ENCODE results near the gene C5AR2.
"Not testable (repeated sequence)": the region's sequence is repeated elsewhere in the genome, so short reads cannot be mapped to it uniquely, and the experiment has no call there.

The C5AR2 gene

GRCh38 chr19:47296036-47296435, 35.9 kb upstream of the C5AR2 start:
- Histone ChIP-seq H3K27me3 (ENCODE audit: control insufficient read depth, low read length) (no peaks in the 10 kb centered on the region), H3K4me3 (ENCODE audit: low read length) (no peak overlapping the region), H3K79me2 (ENCODE audit: control insufficient read depth, low read length) (no peaks in the 10 kb centered on the region), H3K9me3 (ENCODE audit: control insufficient read depth, insufficient read depth, low read length) (no peaks in the 10 kb centered on the region), H3K4me2 (ENCODE audit: low read length) (peak overlapping the region; percentile 51), H3K27ac (ENCODE audit: low read depth, low read length) (0 out of 2 replicates have a peak overlapping the region, but pooled peaks have one; percentile 28), H3K9me2 (replicated peaks; ENCODE audit: control insufficient read depth, low read length) (no peaks in the 10 kb centered on the region), H4K20me1 (ENCODE audit: control insufficient read depth, insufficient read depth, low read depth, low read length) (no peaks in the 10 kb centered on the region), H3F3A (ENCODE audit: control insufficient read depth, insufficient read depth) (peaks cover 12% of the 10 kb centered on the region), H3K36me3 (ENCODE audit: control insufficient read depth, low read length) (no peaks in the 10 kb centered on the region), H3K4me1 (ENCODE audit: control insufficient read depth, low read length) (peaks cover 79% of the 10 kb centered on the region)
- TF ChIP-seq EZH2phosphoT487 (IDR thresholded peaks at IDR 0.05; ENCODE audit: borderline replicate concordance, low read length) (no peak), CTCF (IDR thresholded peaks at IDR 0.05; ENCODE audit: low read depth, low read length, poor library complexity, severe bottlenecking) (peak; percentile 79)

GRCh38 chr19:47300867-47301266, 31.1 kb upstream of the C5AR2 start:
- H3K27ac ChIP-seq (ENCODE audit: low read depth, low read length); H3K4me2 ChIP-seq (ENCODE audit: low read length); H3K9me2 ChIP-seq (replicated peaks; ENCODE audit: control insufficient read depth, low read length); H3K36me3 ChIP-seq (ENCODE audit: control insufficient read depth, low read length); H3K4me3 ChIP-seq (ENCODE audit: low read length); H3K79me2 ChIP-seq (ENCODE audit: control insufficient read depth, low read length); H3F3A ChIP-seq (ENCODE audit: control insufficient read depth, insufficient read depth); H4K20me1 ChIP-seq (ENCODE audit: control insufficient read depth, insufficient read depth, low read depth, low read length); H3K27me3 ChIP-seq (ENCODE audit: control insufficient read depth, low read length); H3K9me3 ChIP-seq (ENCODE audit: control insufficient read depth, insufficient read depth, low read length): not testable (repeated sequence)
- peaks cover 72% of the 10 kb centered on the region for H3K4me1 ChIP-seq (ENCODE audit: control insufficient read depth, low read length)

GRCh38 chr19:47302249-47302648, 29.7 kb upstream of the C5AR2 start:
- H3K4me1 ChIP-seq (ENCODE audit: control insufficient read depth, low read length): peaks cover 58% of the 10 kb centered on the region
- no peaks in the 10 kb centered on the region for H3K9me3 ChIP-seq (ENCODE audit: control insufficient read depth, insufficient read depth, low read length)
- H3K36me3 ChIP-seq (ENCODE audit: control insufficient read depth, low read length): no peaks in the 10 kb centered on the region
- H3F3A ChIP-seq (ENCODE audit: control insufficient read depth, insufficient read depth): peaks cover 6% of the 10 kb centered on the region; the same call in 1 of the 2 replicates
- H3K27me3 ChIP-seq (ENCODE audit: control insufficient read depth, low read length): 0 out of 2 replicates have a peak, but pooled peaks cover 3% of the 10 kb centered on the region
- H4K20me1 ChIP-seq (ENCODE audit: control insufficient read depth, insufficient read depth, low read depth, low read length): no peaks in the 10 kb centered on the region
- no peaks in the 10 kb centered on the region for H3K79me2 ChIP-seq (ENCODE audit: control insufficient read depth, low read length)
- H3K4me2 ChIP-seq (ENCODE audit: low read length): peak overlapping the region; percentile 24
- H3K27ac ChIP-seq (ENCODE audit: low read depth, low read length): no peak overlapping the region
- H3K4me3 ChIP-seq (ENCODE audit: low read length): peak overlapping the region; percentile 0; the same call in 1 of the 2 replicates
- no peaks in the 10 kb centered on the region for H3K9me2 ChIP-seq (replicated peaks; ENCODE audit: control insufficient read depth, low read length)
- TF ChIP-seq CTCF (IDR thresholded peaks at IDR 0.05; ENCODE audit: low read depth, low read length, poor library complexity, severe bottlenecking) (no peak), EZH2phosphoT487 (IDR thresholded peaks at IDR 0.05; ENCODE audit: borderline replicate concordance, low read length) (no peak)

GRCh38 chr19:47303966-47304365, 28.0 kb upstream of the C5AR2 start:
- Histone ChIP-seq H3K4me3 (ENCODE audit: low read length) (no peak overlapping the region), H4K20me1 (ENCODE audit: control insufficient read depth, insufficient read depth, low read depth, low read length) (no peaks in the 10 kb centered on the region)
- TF ChIP-seq EZH2phosphoT487 (IDR thresholded peaks at IDR 0.05; ENCODE audit: borderline replicate concordance, low read length): no peak
- TF ChIP-seq CTCF (IDR thresholded peaks at IDR 0.05; ENCODE audit: low read depth, low read length, poor library complexity, severe bottlenecking): no peak

More at GRCh38 chr19:47303966-47304365, 28.0 kb upstream of the C5AR2 start:
- Histone ChIP-seq H3K9me2 (replicated peaks; ENCODE audit: control insufficient read depth, low read length) (no peaks in the 10 kb centered on the region), H3K27ac (ENCODE audit: low read depth, low read length) (no peak overlapping the region), H3F3A (ENCODE audit: control insufficient read depth, insufficient read depth) (peaks cover 2% of the 10 kb centered on the region; the same call in 1 of the 2 replicates), H3K27me3 (ENCODE audit: control insufficient read depth, low read length) (peaks cover 4% of the 10 kb centered on the region; the same call in 1 of the 2 replicates), H3K36me3 (ENCODE audit: control insufficient read depth, low read length) (no peaks in the 10 kb centered on the region), H3K79me2 (ENCODE audit: control insufficient read depth, low read length) (no peaks in the 10 kb centered on the region), H3K4me2 (ENCODE audit: low read length) (no peak overlapping the region), H3K9me3 (ENCODE audit: control insufficient read depth, insufficient read depth, low read length) (no peaks in the 10 kb centered on the region), H3K4me1 (ENCODE audit: control insufficient read depth, low read length) (peaks cover 46% of the 10 kb centered on the region)

Measured in DOHH2 (cell line).